C4-2B (cell line): ENCODE measurements around the gene TMEM235.

Source experiments
- ZFX ChIP-seq: fragments of 450-650 bp; IDR thresholded peaks from 2 replicates; pipeline ENCODE4 v1.6.1; 2017
- TF ChIP-seq, protein P1 (sequence below): fragments of 450-650 bp; conservative IDR thresholded peaks from 2 replicates; pipeline ENCODE4 v1.5.1; 2017; ENCODE audit warnings: mild to moderate bottlenecking

DNA sequence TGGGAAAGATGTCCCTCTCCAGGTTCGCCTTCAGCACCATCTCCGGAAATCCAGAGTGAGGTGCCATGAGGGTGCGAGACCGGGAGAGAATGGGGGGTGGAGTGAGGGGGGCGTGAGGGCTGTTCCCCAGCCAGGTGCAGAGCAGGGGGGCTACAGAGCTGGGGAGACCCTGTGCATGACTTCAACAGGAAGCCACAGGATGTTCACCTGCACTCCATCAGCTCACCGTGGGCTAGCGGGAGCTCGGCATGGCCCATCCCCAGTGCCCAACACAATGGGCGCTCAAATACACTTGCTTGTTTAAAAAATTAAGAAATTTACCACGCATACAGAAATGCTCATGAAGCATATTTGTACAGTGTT is 27.7 kb downstream of the TMEM235 start:
- TF ChIP-seq, protein P1, sequence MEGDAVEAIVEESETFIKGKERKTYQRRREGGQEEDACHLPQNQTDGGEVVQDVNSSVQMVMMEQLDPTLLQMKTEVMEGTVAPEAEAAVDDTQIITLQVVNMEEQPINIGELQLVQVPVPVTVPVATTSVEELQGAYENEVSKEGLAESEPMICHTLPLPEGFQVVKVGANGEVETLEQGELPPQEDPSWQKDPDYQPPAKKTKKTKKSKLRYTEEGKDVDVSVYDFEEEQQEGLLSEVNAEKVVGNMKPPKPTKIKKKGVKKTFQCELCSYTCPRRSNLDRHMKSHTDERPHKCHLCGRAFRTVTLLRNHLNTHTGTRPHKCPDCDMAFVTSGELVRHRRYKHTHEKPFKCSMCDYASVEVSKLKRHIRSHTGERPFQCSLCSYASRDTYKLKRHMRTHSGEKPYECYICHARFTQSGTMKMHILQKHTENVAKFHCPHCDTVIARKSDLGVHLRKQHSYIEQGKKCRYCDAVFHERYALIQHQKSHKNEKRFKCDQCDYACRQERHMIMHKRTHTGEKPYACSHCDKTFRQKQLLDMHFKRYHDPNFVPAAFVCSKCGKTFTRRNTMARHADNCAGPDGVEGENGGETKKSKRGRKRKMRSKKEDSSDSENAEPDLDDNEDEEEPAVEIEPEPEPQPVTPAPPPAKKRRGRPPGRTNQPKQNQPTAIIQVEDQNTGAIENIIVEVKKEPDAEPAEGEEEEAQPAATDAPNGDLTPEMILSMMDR, result no peak
- TF ChIP-seq ZFX, result no peak
